Nephron (organoid): ENCODE measurements around the gene NARS2.

Source experiments
- H3K27ac Mint-ChIP-seq, 3 experiments: 2 replicates each; pipeline ENCODE4 v1.8.0; 2020; ENCODE audit warnings: mixed read lengths in 3 of 3, mild to moderate bottlenecking in 2 of 3, moderate library complexity in 1 of 3
- H3K27me3 Mint-ChIP-seq: 2 replicates; pipeline ENCODE4 v1.8.0; 2021; ENCODE audit warnings: low read depth, mild to moderate bottlenecking, moderate library complexity, mixed read lengths
- H3K36me3 Mint-ChIP-seq: 2 replicates; pipeline ENCODE4 v1.8.0; 2020; ENCODE audit warnings: low read depth, mixed read lengths
- H3K4me1 Mint-ChIP-seq: 2 replicates; pipeline ENCODE4 v1.8.0; 2020; ENCODE audit warnings: mixed read lengths
- H3K4me3 Mint-ChIP-seq, 3 experiments: 2 replicates each; pipeline ENCODE4 v1.8.0; 2020; ENCODE audit warnings: mild to moderate bottlenecking in 3 of 3, mixed read lengths in 3 of 3, moderate library complexity in 2 of 3
- H3K9me3 Mint-ChIP-seq: 2 replicates; pipeline ENCODE4 v1.8.0; 2020; ENCODE audit warnings: mixed read lengths
- TF ChIP-seq, protein P1 (sequence below), 3 experiments: fragments of 200-600 bp; sonication (generic); IDR thresholded peaks; one replicate each; pipeline ENCODE4 v1.5.0; 2021; ENCODE audit warnings: antibody characterized with exemption in 3 of 3; ENCODE audit not compliant: unreplicated experiment in 3 of 3

The NARS2 gene

DNA sequence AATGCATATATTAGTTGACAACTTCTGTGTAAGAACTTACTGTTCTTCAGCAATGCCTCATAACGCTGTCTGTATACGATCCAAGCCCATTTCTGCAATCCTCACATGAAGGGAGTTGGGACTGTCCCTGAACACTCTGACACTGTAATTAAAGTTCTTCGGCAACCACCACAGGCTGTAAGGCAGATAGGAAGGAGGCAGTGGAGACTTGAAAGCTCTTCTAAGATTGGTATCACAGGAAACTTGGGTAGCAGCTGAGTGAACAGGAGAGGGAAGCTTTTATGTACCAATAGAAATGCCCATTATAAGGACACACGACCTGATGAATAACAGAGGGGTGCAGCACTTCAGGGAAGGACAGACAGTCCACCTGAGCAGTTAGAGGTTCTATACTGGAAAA lies 145.0 kb downstream of the NARS2 start:
- no peaks in the 10 kb centered on the region for H3K9me3 Mint-ChIP-seq
- H3K27ac Mint-ChIP-seq = no peak overlapping the region
- H3K4me1 Mint-ChIP-seq = peaks cover 10% of the 10 kb centered on the region
- H3K27me3 Mint-ChIP-seq = no peaks in the 10 kb centered on the region
- H3K36me3 Mint-ChIP-seq = peaks cover 3% of the 10 kb centered on the region
- H3K4me3 Mint-ChIP-seq = no peak overlapping the region
- TF ChIP-seq, protein P1, sequence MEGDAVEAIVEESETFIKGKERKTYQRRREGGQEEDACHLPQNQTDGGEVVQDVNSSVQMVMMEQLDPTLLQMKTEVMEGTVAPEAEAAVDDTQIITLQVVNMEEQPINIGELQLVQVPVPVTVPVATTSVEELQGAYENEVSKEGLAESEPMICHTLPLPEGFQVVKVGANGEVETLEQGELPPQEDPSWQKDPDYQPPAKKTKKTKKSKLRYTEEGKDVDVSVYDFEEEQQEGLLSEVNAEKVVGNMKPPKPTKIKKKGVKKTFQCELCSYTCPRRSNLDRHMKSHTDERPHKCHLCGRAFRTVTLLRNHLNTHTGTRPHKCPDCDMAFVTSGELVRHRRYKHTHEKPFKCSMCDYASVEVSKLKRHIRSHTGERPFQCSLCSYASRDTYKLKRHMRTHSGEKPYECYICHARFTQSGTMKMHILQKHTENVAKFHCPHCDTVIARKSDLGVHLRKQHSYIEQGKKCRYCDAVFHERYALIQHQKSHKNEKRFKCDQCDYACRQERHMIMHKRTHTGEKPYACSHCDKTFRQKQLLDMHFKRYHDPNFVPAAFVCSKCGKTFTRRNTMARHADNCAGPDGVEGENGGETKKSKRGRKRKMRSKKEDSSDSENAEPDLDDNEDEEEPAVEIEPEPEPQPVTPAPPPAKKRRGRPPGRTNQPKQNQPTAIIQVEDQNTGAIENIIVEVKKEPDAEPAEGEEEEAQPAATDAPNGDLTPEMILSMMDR (IDR thresholded peaks at IDR 0.05; ENCODE audit: unreplicated experiment in 3 of 3) = no peak

DNA sequence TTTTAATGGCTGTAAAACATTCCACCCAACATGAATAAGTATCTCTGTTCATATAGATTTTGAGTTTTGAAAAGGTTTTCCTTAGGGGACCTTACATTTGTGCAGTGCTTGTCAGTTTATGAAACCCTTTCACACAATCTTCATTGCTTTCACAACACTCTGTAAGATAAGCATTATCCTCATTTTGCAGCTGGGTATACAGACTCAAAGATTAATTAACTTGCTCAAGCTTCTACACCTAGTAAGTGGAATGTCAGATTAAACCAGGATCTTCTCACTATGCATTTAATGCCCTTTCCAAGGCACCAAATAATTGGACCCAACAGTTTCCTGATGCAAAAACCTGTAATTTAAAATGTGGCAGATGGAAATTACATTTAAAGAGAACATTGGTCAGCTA lies 145.5 kb downstream of the NARS2 start:
- H3K27me3 Mint-ChIP-seq = no peaks in the 10 kb centered on the region
- H3K4me1 Mint-ChIP-seq = peaks cover 15% of the 10 kb centered on the region
- H3K9me3 Mint-ChIP-seq = no peaks in the 10 kb centered on the region
- TF ChIP-seq, protein P1 (IDR thresholded peaks at IDR 0.05; ENCODE audit: unreplicated experiment in 3 of 3) = no peak
- no peak overlapping the region for H3K27ac Mint-ChIP-seq
- no peak overlapping the region for H3K4me3 Mint-ChIP-seq
- peaks cover 3% of the 10 kb centered on the region for H3K36me3 Mint-ChIP-seq

DNA sequence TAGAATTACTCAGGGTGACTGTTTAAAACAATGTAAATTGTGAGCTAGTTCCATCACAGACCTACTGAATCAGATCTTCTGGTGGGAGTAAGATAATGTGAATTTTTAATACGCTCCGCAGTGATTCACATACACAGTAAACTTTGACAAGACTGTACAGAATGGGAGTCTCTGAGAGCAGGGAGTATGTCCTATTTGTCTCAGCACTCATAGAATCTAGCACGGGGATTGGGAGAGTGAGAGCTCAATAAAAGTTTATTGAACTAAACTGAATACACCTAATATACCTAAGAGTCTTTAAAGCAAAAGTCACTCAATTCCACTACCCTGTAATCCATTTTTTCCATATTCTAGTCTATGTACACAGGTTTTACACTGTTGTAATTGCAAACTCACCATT lies 145.9 kb downstream of the NARS2 start:
- Mint-ChIP-seq H3K4me1 (peaks cover 17% of the 10 kb centered on the region), H3K27me3 (no peaks in the 10 kb centered on the region), H3K9me3 (no peaks in the 10 kb centered on the region), H3K36me3 (peaks cover 3% of the 10 kb centered on the region), H3K4me3 (no peak overlapping the region), H3K27ac (peak overlapping the region in 1 of 3 experiments; percentile 0)
- TF ChIP-seq, protein P1 (IDR thresholded peaks at IDR 0.05; ENCODE audit: unreplicated experiment in 3 of 3) = no peak

DNA sequence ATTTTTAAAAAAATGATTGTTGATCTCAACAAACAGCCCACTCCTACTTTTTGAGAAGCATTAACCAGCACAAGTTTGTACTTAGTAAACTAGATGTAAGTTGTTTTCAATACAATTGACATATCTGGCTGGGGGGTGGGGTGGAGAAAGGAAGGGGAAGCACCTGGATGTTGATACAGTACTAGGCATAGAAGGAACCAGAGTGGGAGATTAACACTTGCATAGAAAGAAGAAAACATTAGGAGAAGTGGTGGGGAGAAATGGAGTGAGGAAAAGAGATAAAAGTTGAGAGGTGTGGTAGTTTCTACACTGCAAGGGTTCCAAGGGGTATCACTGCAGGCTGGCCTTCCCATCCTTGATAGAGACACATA lies 146.4 kb downstream of the NARS2 start:
- TF ChIP-seq, protein P1 (IDR thresholded peaks at IDR 0.05; ENCODE audit: unreplicated experiment in 3 of 3) = no peak
- no peaks in the 10 kb centered on the region for H3K27me3 Mint-ChIP-seq
- peaks cover 17% of the 10 kb centered on the region for H3K4me1 Mint-ChIP-seq
- peaks cover 3% of the 10 kb centered on the region for H3K36me3 Mint-ChIP-seq
- H3K9me3 Mint-ChIP-seq = no peaks in the 10 kb centered on the region
- no peak overlapping the region for H3K4me3 Mint-ChIP-seq
- H3K27ac Mint-ChIP-seq = peak overlapping the region in 2 of 3 experiments; percentile 0 to 25

DNA sequence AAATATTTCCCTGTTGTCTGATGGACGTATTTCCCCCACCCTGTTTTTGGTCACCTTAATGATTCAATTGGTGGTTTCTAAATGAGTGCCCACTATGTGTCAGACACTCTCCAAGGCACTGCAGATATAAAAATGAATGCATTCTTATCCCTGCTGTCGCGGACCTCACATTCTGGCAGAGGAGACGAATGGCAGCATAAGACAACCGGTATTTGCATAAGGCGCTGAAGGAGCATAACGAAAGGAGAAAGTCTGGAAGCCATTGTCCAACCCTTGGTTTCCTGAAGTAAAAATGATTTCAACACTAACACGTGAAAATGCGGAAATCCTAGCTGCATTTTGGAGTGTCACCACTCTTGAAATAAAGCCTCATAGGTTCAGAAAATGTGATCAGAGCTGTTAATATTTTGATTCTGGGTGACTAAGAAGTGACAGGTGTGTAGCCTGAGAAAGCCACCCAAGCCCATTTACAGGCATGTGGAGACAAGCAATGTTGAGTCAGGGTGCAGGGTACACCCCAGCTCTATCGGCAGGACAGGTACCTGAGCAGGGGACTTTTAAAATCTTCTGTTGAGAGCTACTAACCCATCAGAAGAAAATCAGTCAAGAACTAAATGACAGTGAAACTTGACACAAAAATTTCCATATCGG lies 146.9 kb downstream of the NARS2 start:
- H3K4me1 Mint-ChIP-seq = peaks cover 17% of the 10 kb centered on the region
- peak overlapping the region in 2 of 3 experiments; percentile 0 to 31 for H3K27ac Mint-ChIP-seq
- TF ChIP-seq, protein P1 (IDR thresholded peaks at IDR 0.05; ENCODE audit: unreplicated experiment in 3 of 3) = no peak
- H3K4me3 Mint-ChIP-seq = no peak overlapping the region
- H3K36me3 Mint-ChIP-seq = peaks cover 3% of the 10 kb centered on the region
- no peaks in the 10 kb centered on the region for H3K9me3 Mint-ChIP-seq
- H3K27me3 Mint-ChIP-seq = no peaks in the 10 kb centered on the region

DNA sequence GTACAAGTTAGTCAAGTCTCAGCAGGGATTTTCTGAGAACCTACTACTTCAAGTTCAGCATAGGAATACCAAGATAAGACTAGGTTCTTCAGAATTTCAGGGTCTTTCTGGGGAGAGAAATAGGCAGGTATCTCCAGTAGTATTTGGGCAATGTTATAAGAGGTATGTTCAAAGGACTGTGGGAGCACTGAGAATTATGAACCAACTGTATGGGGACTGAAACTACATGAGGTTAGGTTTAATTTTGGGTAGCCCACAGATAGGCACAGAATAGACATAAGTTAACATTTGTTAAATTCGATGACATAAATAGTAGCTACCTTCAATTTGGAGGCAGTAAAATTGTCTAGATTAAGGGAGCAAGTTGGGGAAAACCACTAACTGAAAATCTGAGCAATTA lies 147.8 kb downstream of the NARS2 start:
- Mint-ChIP-seq H3K27ac (no peak overlapping the region), H3K4me3 (no peak overlapping the region), H3K27me3 (no peaks in the 10 kb centered on the region), H3K36me3 (peaks cover 3% of the 10 kb centered on the region), H3K4me1 (peaks cover 20% of the 10 kb centered on the region), H3K9me3 (no peaks in the 10 kb centered on the region)
- TF ChIP-seq, protein P1 (IDR thresholded peaks at IDR 0.05; ENCODE audit: unreplicated experiment in 3 of 3) = no peak
